ENCODE measurements around the gene OSMR. TPM values are rescaled to one million over a fixed set of nuclear protein-coding genes. Genes with fewer than 3 reads are reported as not detected.

Gene OSMR
- total RNA-seq, 1 experiment from 2014 or later, result 82.4 TPM

GRCh38 chr5:38927470-38927869, 81.7 kb downstream of the OSMR start:
- no peak overlapping the region for H3K4me3 ChIP-seq (ENCODE audit: low read depth in 2 of 2, low read length in 2 of 2)
- ATAC-seq (no peak), DNase-seq (ENCODE audit: low read depth, low spot score) (no peak)
- intact Hi-C loops (cut with micrococcal nuclease; ENCODE audit: unreplicated experiment) (no loop called here), in situ Hi-C loops (cut with HindIII; ENCODE audit: low pct_unique_long_range_greater_than_20kb, low sequenced_read_pairs) (no loop called here)
- H3K4me1 ChIP-seq (ENCODE audit: control insufficient read depth, insufficient read depth, low read length), result no peaks in the 10 kb centered on the region
- no peaks in the 10 kb centered on the region for H3K9me3 ChIP-seq (ENCODE audit: control insufficient read depth, insufficient read depth, low read depth, low read length)
- CTCF ChIA-PET, result no interaction called here
- H3K27ac ChIP-seq (ENCODE audit: low read length), result no peak overlapping the region
- BruUV-seq (replicated peaks), result no TSS peak
- no peaks in the 10 kb centered on the region for H3K27me3 ChIP-seq (ENCODE audit: control insufficient read depth, insufficient read depth, low read length)
- H3K36me3 ChIP-seq (ENCODE audit: control insufficient read depth, insufficient read depth, low read length), result peaks cover 10% of the 10 kb centered on the region; the same call in 1 of the 2 replicates
- POLR2A ChIA-PET, result no interaction called here
- no peak for TF ChIP-seq SIN3A (IDR thresholded peaks at IDR 0.05; ENCODE audit: borderline replicate concordance, insufficient read depth, low read depth, low read length)
- no peak for TF ChIP-seq REST (IDR thresholded peaks at IDR 0.05; ENCODE audit: insufficient read depth in 1 of 2, low read depth in 2 of 2, low read length in 1 of 2)
- TF ChIP-seq TCF7L2 (IDR thresholded peaks at IDR 0.05; ENCODE audit: low read depth, low read length), result no peak
- TF ChIP-seq POLR2AphosphoS5 (IDR thresholded peaks at IDR 0.05; ENCODE audit: low read depth, low read length), result no peak
- no peak for TF ChIP-seq CTCF (IDR thresholded peaks at IDR 0.05)

- in situ Hi-C loops (cut with HindIII; ENCODE audit: low pct_unique_long_range_greater_than_20kb, low sequenced_read_pairs), result no loop called here
Measured at GRCh38 chr5:38929838-38930237, 84.0 kb downstream of the OSMR start.

More at GRCh38 chr5:38929838-38930237, 84.0 kb downstream of the OSMR start:
- intact Hi-C loops (cut with micrococcal nuclease; ENCODE audit: unreplicated experiment), result no loop called here
- H3K27ac ChIP-seq (ENCODE audit: low read length), result no peak overlapping the region
- POLR2A ChIA-PET, result no interaction called here
- peaks cover 14% of the 10 kb centered on the region for H3K36me3 ChIP-seq (ENCODE audit: control insufficient read depth, insufficient read depth, low read length)
- no TSS peak for BruUV-seq (replicated peaks)
- H3K4me1 ChIP-seq (ENCODE audit: control insufficient read depth, insufficient read depth, low read length), result no peaks in the 10 kb centered on the region
- TF ChIP-seq REST (IDR thresholded peaks at IDR 0.05; ENCODE audit: insufficient read depth in 1 of 2, low read depth in 2 of 2, low read length in 1 of 2) (no peak), CTCF (IDR thresholded peaks at IDR 0.05) (no peak), TCF7L2 (IDR thresholded peaks at IDR 0.05; ENCODE audit: low read depth, low read length) (no peak), POLR2AphosphoS5 (IDR thresholded peaks at IDR 0.05; ENCODE audit: low read depth, low read length) (no peak), SIN3A (IDR thresholded peaks at IDR 0.05; ENCODE audit: borderline replicate concordance, insufficient read depth, low read depth, low read length) (no peak)
- no peak for DNase-seq (ENCODE audit: low read depth, low spot score)
- ATAC-seq, result no peak
- no peak overlapping the region for H3K4me3 ChIP-seq (ENCODE audit: low read depth in 2 of 2, low read length in 2 of 2)
- no peaks in the 10 kb centered on the region for H3K9me3 ChIP-seq (ENCODE audit: control insufficient read depth, insufficient read depth, low read depth, low read length)
- H3K27me3 ChIP-seq (ENCODE audit: control insufficient read depth, insufficient read depth, low read length), result no peaks in the 10 kb centered on the region
- CTCF ChIA-PET, result no interaction called here
